Bronchial smooth muscle cell (primary cell): ENCODE results near the gene TMEM168. TPM values are rescaled to one million over a fixed set of nuclear protein-coding genes. Genes with fewer than 3 reads are reported as not detected.

Experiments used
- total RNA-seq: library from RNA; depleted of rRNA; stranded (reverse); fragments of >200 nt; gene quantifications from 2 replicates; pipeline ENCODE4 v1.2.1, GENCODE V29; 2014

Gene TMEM168
- 20.0 and 24.0 TPM in 2 replicates for total RNA-seq

GRCh38 chr7:112789817-112790585 lies at the start of gene TMEM168:
Gene TMEM168, minus strand, starts transcription at chr7:112790393. Its CDS starts 5,568 bp downstream, at chr7:112784825.

